Posterior cingulate gyrus (tissue), 11 donors: ENCODE measurements around the gene KRTAP4-7.
A peak's percentile ranks its signal among the peaks of the same experiment; 100 is the strongest.
"Not testable (repeated sequence)": the region's sequence is repeated elsewhere in the genome, so short reads cannot be mapped to it uniquely, and the experiment has no call there.

Experiments
- DNase-seq, 10 donors: peaks; one replicate each; pipeline versions ENCODE4 v3.0.0 to v3.0.0-alpha.2; 2020 to 2021; ENCODE audit warnings: mixed read lengths in 3 of 10
- intact Hi-C: fragments of 100-400 bp; cut with DNase I; formaldehyde crosslinking; loops from one replicate; pipeline ENCODE4 v1.15.1; 2023

KRTAP4-7 gene

DNA sequence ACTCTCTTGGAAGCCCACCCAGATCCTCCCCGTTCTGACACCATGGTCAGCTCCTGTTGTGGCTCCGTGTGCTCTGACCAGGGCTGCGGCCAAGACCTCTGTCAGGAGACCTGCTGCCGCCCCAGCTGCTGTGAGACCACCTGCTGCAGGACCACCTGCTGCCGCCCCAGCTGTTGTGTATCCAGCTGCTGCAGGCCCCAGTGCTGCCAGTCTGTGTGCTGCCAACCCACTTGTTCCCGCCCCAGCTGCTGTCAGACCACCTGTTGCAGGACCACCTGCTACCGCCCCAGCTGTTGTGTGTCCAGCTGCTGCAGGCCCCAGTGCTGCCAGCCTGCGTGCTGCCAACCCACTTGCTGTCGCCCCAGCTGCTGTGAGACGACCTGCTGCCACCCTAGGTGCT lies 21.4 kb downstream of the KRTAP4-7 start, which contains the start of gene KRTAP4-9:
TSS of gene KRTAP4-9 (plus strand) at position 43 of the 400 bp plus-strand sequence. CDS start at position 43, 0 bp downstream.
- intact Hi-C loops = not testable (repeated sequence)
- peak in 1 of 10 donors; percentile 69 for DNase-seq

DNA sequence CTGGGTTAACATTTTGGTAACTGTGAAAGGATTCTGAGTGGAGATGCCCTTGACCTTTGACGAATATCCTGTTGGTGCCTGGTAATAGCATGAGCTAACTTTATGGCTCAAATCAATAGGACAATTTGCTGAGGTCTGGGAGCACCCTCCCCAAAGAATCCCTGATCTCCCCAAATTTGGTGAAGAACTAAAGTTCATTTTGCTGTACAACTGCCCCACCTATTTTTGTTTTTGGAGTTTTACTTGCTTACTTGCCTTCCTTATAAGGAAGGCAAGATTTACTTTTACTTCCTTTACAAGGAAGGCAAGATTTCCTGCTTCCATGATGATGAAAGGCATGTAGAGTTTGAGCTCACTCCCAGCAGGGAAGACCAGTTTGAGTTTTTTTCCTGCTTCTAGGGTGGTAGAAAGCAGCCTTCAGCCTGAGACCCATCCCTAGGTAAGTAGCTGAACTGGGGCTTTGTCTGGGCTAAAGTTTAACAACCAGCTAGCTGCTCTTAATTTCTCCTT lies 24.0 kb downstream of the KRTAP4-7 start:
- intact Hi-C loops = no loop called here

DNA sequence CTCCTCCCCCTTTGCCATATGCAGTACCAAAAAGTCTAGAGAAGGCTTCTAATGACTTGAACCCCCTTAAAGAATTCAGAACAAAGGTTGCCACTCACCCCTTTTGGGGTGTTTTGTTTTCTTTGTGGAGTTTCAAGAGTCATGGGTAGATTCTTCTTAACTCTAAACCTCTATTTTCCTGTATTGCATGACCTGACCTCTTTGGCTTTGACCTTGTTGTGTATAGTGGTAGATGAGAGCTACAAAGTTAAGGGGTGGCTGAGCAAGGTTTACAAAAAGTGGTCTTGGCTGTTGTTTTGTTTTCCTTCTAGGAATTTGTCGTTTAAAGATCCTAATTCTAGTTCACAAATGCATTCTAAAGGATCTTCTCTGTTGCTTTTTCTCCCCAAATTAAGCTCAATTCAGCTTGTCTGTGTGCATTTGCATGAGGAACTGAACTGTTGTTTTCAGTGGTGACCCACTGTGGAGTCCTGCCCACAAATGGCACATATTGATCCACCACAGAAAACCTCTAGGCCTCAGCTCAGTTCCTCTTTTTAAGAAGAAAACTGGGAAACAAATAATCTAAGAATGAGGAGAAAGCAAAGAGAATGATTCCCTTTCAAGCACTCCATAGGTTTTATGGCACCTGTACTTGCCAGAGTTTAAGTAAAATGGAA lies 24.9 kb downstream of the KRTAP4-7 start:
- DNase-seq, intact Hi-C loops: not testable (repeated sequence)

More for the DNA sequence above, 24.0 kb downstream of the KRTAP4-7 start:
- no peak for DNase-seq

DNA sequence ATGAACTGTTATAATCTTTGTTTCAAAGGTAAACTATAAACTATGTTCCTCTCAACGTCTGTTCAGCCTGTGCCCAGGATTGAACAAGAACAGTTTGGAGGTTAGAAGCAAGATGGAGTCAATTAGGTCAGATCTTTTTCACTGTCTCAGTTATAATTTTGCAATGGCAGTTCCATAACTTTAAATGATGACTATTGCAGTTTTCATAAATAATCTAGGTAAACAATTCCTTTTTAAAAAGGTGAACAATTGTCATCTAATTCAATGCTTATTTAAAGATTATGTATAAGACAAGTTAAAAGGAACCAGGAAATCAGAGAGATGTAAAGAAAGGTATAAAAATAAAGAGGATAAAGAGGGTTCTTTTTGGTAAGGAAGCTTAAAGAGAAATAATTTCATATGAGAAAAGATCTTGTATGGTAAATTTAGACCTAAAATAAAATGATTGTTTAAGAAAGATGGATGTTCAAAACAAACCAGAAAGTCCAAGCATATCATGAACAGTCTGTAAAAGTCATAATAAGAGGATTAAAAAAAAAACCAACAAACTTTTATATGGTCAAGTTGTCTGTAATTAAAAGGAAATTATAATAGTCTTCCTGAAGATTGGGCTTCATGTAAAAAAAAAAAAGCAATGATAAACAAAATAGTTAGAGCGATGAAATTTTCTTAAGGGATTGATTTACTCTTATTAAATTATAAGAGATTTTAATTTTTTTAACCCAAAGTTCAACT lies 27.4 kb downstream of the KRTAP4-7 start:
- intact Hi-C loops = no loop called here
- DNase-seq = no peak

- intact Hi-C loops = no loop called here
- DNase-seq = no peak
Observed at GRCh38 chr17:41116297-41116696, 32.3 kb downstream of the KRTAP4-7 start.

- intact Hi-C loops = not testable (repeated sequence)
- peak in 1 of 10 donors; percentile 70 for DNase-seq
Observed at GRCh38 chr17:41117846-41118386, 34.0 kb downstream of the KRTAP4-7 start, which contains the start of gene KRTAP4-11. Gene KRTAP4-11, minus strand, starts transcription at chr17:41118373. Its CDS starts 58 bp downstream, at chr17:41118315.

- no peak for DNase-seq
- intact Hi-C loops = no loop called here
Observed at GRCh38 chr17:41118721-41119120, 34.8 kb downstream of the KRTAP4-7 start.

GRCh38 chr17:41119696-41120690 lies 36.0 kb downstream of the KRTAP4-7 start:
- DNase-seq, intact Hi-C loops: not testable (repeated sequence)

GRCh38 chr17:41121742-41122141 lies 37.8 kb downstream of the KRTAP4-7 start:
- no peak for DNase-seq
- intact Hi-C loops = no loop called here

DNA sequence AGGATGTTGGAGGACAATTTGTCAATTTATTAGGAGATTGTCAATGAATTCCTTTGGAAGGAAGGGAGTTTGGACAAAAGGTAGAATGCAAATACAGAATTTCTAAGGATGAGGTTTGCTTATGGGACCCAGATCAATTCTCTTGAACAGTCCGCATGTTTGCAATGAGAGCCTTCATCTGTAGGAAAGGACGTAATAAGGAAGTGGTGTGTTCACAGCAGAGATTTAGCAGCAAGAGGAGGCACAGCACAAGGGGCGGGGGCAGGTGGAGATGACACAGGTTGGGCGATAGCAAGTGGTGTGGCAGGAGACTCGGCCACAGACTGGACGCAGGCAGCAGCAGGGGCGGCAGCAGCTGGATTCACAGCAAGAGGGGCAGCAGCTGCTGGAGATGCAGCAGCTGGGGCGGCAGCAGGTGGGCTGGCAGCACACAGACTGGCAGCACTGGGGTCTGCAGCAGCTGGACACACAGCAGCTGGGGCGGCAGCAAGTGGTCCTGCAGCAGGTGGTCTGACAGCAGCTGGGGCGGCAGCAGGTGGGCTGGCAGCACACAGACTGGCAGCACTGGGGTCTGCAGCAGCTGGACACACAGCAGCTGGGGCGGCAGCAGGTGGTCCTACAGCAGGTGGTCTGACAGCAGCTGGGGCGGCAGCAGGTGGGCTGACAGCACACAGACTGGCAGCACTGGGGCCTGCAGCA lies 39.5 kb downstream of the KRTAP4-7 start:
- intact Hi-C loops, DNase-seq: not testable (repeated sequence)

DNA sequence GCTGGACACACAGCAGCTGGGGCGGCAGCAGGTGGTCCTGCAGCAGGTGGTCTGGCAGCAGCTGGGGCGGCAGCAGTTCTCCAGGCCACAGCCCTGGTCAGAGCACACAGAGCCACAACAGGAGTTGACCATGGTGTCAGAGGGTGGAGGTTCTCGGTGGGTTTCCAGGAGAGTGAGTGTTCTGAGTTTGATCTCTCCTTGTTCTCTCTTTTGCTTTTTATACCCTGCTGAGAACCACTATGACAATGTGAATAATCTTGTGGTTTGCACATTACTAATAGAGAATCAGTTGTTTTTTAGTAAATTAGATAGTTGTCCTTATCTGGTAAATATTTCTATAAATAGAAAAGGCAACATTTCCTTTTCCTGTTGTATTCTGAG lies 40.0 kb downstream of the KRTAP4-7 start, which contains the start of gene KRTAP4-12:
TSS of gene KRTAP4-12 (minus strand) at position 192 of the 381 bp plus-strand sequence. CDS start at position 132, 60 bp downstream.
- not testable (repeated sequence) for DNase-seq

DNA sequence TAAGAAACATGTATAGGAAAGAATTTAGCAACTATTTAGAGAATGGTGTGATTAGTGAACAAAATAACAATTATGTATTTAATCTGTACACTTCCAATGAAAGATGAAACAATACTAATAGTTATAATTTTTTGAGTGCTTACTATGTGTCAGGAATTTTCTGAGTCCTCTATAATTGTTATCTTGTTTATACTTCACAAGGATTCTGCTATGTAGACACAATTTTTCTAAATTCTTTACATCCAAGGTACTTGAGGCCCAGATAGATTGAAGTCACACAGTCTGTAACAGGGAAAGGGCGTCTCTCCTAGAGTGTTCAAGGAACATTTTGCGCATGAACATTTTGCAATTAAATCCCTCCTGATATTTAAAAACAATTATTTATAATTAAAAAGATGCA lies 41.1 kb downstream of the KRTAP4-7 start:
- no peak for DNase-seq
- intact Hi-C loops = no loop called here

More for the DNA sequence above, 40.0 kb downstream of the KRTAP4-7 start, which contains the start of gene KRTAP4-12:
- intact Hi-C loops = not testable (repeated sequence)

- DNase-seq = no peak
Observed at GRCh38 chr17:41126412-41126811, 42.5 kb downstream of the KRTAP4-7 start.

GRCh38 chr17:41127371-41127770 lies 43.4 kb downstream of the KRTAP4-7 start:
- intact Hi-C loops = no loop called here
- DNase-seq = no peak

More at GRCh38 chr17:41126412-41126811, 42.5 kb downstream of the KRTAP4-7 start:
- intact Hi-C loops = no loop called here

- DNase-seq = no peak
- intact Hi-C loops = no loop called here
Observed at GRCh38 chr17:41131979-41132378, 48.0 kb downstream of the KRTAP4-7 start.

- DNase-seq = no peak
- intact Hi-C loops = no loop called here
Observed at GRCh38 chr17:41133880-41134735, 50.2 kb downstream of the KRTAP4-7 start.
